Kidney (tissue), 14 donors: ENCODE data around the gene RPS6KA2. TPM values are rescaled to one million over a fixed set of nuclear protein-coding genes. Genes with fewer than 3 reads are reported as not detected.
"Not testable (repeated sequence)": the region's sequence is repeated elsewhere in the genome, so short reads cannot be mapped to it uniquely, and the experiment has no call there.

Experiments used
- DNase-seq, 5 donors: peaks; one replicate each; pipeline ENCODE4 v3.0.0-alpha.2; 2013 to 2020
- FAIRE-seq: peaks from 2 replicates; lab custom pipeline; 2012; peaks lifted over from hg19 to GRCh38; lab: Jason Lieb, UNC
- H3K27ac ChIP-seq, 2 donors: one replicate each; pipeline ENCODE4 v1.7.0; 2013; ENCODE audit warnings: low read depth in 2 of 2, low read length in 2 of 2, inconsistent platforms in 1 of 2
- H3K27me3 ChIP-seq: one replicate; pipeline ENCODE4 v1.7.1; 2013; ENCODE audit warnings: low read length, inconsistent platforms; ENCODE audit not compliant: control insufficient read depth, insufficient read depth
- H3K36me3 ChIP-seq, 3 donors: one replicate each; pipeline versions ENCODE4 v1.7.0 to v1.7.1; 2013; ENCODE audit warnings: low read length in 3 of 3, control low read depth in 1 of 3, inconsistent platforms in 1 of 3; ENCODE audit not compliant: insufficient read depth in 3 of 3, control insufficient read depth in 2 of 3
- H3K4me1 ChIP-seq, 3 donors: one replicate each; pipeline versions ENCODE4 v1.7.0 to v1.7.1; 2013; ENCODE audit warnings: low read length in 3 of 3, inconsistent platforms in 1 of 3, low read depth in 1 of 3; ENCODE audit not compliant: control insufficient read depth in 2 of 3, insufficient read depth in 2 of 3
- H3K4me3 ChIP-seq, 3 donors: one replicate each; pipeline versions ENCODE4 v1.7.0 to v1.8.1; 2013; ENCODE audit warnings: low read length in 3 of 3, control low read depth in 1 of 3, inconsistent platforms in 1 of 3
- H3K9ac ChIP-seq, 3 donors: one replicate each; pipeline versions ENCODE4 v1.7.0 to v1.7.1; 2013; ENCODE audit warnings: low read length in 3 of 3, control low read depth in 1 of 3, inconsistent platforms in 1 of 3
- H3K9me3 ChIP-seq, 3 donors: one replicate each; pipeline versions ENCODE4 v1.7.0 to v1.7.1; 2013; ENCODE audit warnings: low read length in 3 of 3, control low read depth in 1 of 3, inconsistent platforms in 1 of 3; ENCODE audit not compliant: control insufficient read depth in 2 of 3, insufficient read depth in 1 of 3
- CTCF ChIP-seq: IDR thresholded peaks from 3 replicates; pipeline ENCODE4 v1.5.1; 2012; ENCODE audit warnings: mild to moderate bottlenecking, moderate library complexity, borderline replicate concordance; ENCODE audit not compliant: insufficient read depth; ENCODE audit errors: extremely low read depth
- intact Hi-C: fragments of 100-400 bp; cut with DNase I; formaldehyde crosslinking; loops from one replicate; pipeline ENCODE4 v1.11.1; 2022
- polyA plus RNA-seq: library from polyadenylated mRNA; stranded (reverse); fragments of 350-450 nt; fragmentation: Illumina TruSeq; extraction: RNeasy Lipid Tissue Mini Kit (QIAGEN cat#74804); gene quantifications from one replicate; pipeline ENCODE4 v1.2.3, GENCODE V29; 2014; ENCODE audit warnings: low read depth, low replicate concordance; ENCODE audit not compliant: insufficient read depth
- total RNA-seq: library from RNA; stranded (reverse); fragmentation: NEBNext Ultra II Directional; extraction: Animal tissue kit (Norgen Biotek cat#: 25700); gene quantifications from one replicate; pipeline ENCODE4 v1.2.1, GENCODE V29; 2021
- donor health status: control.
- donor health status: control.
- donor health status: control.
- donor health status: control.
- donor health status: control.
- donor health status: DM: yes; HTN: yes; CAD: no.
- donor health status: Normal renal cell carcinoma (clear cell type).

Gene RPS6KA2
- total and polyA plus RNA-seq, 2 donors from 2014 or later, result 12.3 to 61.2 TPM

- intact Hi-C loops, result no loop called here
- no peak for FAIRE-seq
- Histone ChIP-seq H3K4me1 (peaks cover 0 to 2% (median under 1%) of the 10 kb centered on the region in 3 donors), H3K36me3 (no peaks in the 10 kb centered on the region), H3K9me3 (no peaks in the 10 kb centered on the region), H3K4me3 (no peak overlapping the region), H3K9ac (no peak overlapping the region), H3K27ac (no peak overlapping the region), H3K27me3 (no peaks in the 10 kb centered on the region)
- no peak for TF ChIP-seq CTCF
- no peak for DNase-seq
These were observed 43.7 kb downstream of the RPS6KA2 start for GRCh38 chr6:166583230-166583965.

GRCh38 chr6:166582258-166582657 is 44.8 kb downstream of the RPS6KA2 start:
- Histone ChIP-seq H3K9ac (no peak overlapping the region), H3K36me3 (no peaks in the 10 kb centered on the region), H3K9me3 (no peaks in the 10 kb centered on the region), H3K4me3 (no peak overlapping the region), H3K27me3 (no peaks in the 10 kb centered on the region), H3K27ac (no peak overlapping the region), H3K4me1 (peaks cover 0 to 2% (median 0%) of the 10 kb centered on the region in 3 donors)
- FAIRE-seq (no peak), DNase-seq (peak in 3 of 5 donors; percentile 63 to 91 (median 74))
- intact Hi-C loops, result no loop called here
- TF ChIP-seq CTCF, result no peak

- H3K4me3 ChIP-seq, H3K4me1 ChIP-seq, H3K27ac ChIP-seq, intact Hi-C loops, H3K27me3 ChIP-seq, H3K9ac ChIP-seq, H3K36me3 ChIP-seq, H3K9me3 ChIP-seq, FAIRE-seq, DNase-seq: not testable (repeated sequence)
These were observed 45.2 kb downstream of the RPS6KA2 start for GRCh38 chr6:166581801-166582200.

- intact Hi-C loops, result no loop called here
- H3K9me3 ChIP-seq, result no peaks in the 10 kb centered on the region
- FAIRE-seq (no peak), DNase-seq (no peak)
- no peak overlapping the region for H3K9ac ChIP-seq
- no peak for TF ChIP-seq CTCF
- no peak overlapping the region for H3K4me3 ChIP-seq
- no peaks in the 10 kb centered on the region for H3K27me3 ChIP-seq
- peaks cover 0 to 2% (median 0%) of the 10 kb centered on the region in 3 donors for H3K4me1 ChIP-seq
- no peaks in the 10 kb centered on the region for H3K36me3 ChIP-seq
- no peak overlapping the region for H3K27ac ChIP-seq
These were observed 46.0 kb downstream of the RPS6KA2 start for GRCh38 chr6:166581091-166581511.
